Transverse colon (tissue), 4 donors: ENCODE measurements around the gene PDIK1L.

ENCODE experiments used
- EP300 ChIP-seq: sonication (generic); formaldehyde crosslinking; IDR thresholded peaks from one replicate; pipeline ENCODE4 v1.6.1; 2017; ENCODE audit warnings: antibody characterized with exemption, low read depth
- POLR2A ChIP-seq: fragments of 450-650 bp; IDR thresholded peaks from one replicate; pipeline ENCODE4 v1.6.1; 2016; ENCODE audit warnings: antibody characterized with exemption, mild to moderate bottlenecking, moderate library complexity
- POLR2AphosphoS5 ChIP-seq, 3 donors: sonication (generic); formaldehyde crosslinking; IDR thresholded peaks; one replicate each; pipeline ENCODE4 v1.6.1; 2016; ENCODE audit warnings: antibody characterized with exemption in 3 of 3
- TF ChIP-seq, protein P1 (sequence below), 5 experiments: fragments of 200-600 bp in 3 of 5; fragments of 450-650 bp in 2 of 5; sonication (generic) in 3 of 5; IDR thresholded peaks; 1 replicate in 2 of 5; 2 replicates in 3 of 5; pipeline ENCODE4 v1.5.1; 2016 to 2017; ENCODE audit warnings: antibody characterized with exemption in 5 of 5, inconsistent platforms in 3 of 5, mild to moderate bottlenecking in 2 of 5, moderate library complexity in 1 of 5

DNA sequence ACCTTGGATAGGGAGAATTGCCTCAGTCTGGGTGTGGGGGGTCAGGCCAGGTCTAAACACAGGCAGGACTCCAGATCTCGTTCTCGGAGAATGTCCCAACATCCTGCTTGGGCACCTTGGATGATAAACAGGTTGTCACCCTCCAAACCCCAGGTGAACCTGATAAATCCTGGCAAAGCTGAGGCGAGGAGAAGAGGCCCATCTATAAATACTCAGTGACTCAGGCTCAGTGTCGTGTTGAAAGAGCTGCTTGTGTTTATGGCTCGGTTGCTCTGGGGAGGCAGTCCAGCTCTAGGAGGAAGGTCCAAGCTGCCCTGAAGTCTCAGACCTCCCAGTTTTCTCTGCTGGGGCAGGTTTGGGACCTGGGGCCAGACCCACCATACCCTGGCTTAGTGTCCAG, 28.4 kb upstream of the PDIK1L start:
- TF ChIP-seq, protein P1, sequence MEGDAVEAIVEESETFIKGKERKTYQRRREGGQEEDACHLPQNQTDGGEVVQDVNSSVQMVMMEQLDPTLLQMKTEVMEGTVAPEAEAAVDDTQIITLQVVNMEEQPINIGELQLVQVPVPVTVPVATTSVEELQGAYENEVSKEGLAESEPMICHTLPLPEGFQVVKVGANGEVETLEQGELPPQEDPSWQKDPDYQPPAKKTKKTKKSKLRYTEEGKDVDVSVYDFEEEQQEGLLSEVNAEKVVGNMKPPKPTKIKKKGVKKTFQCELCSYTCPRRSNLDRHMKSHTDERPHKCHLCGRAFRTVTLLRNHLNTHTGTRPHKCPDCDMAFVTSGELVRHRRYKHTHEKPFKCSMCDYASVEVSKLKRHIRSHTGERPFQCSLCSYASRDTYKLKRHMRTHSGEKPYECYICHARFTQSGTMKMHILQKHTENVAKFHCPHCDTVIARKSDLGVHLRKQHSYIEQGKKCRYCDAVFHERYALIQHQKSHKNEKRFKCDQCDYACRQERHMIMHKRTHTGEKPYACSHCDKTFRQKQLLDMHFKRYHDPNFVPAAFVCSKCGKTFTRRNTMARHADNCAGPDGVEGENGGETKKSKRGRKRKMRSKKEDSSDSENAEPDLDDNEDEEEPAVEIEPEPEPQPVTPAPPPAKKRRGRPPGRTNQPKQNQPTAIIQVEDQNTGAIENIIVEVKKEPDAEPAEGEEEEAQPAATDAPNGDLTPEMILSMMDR (IDR thresholded peaks at IDR 0.05), result no peak
- TF ChIP-seq EP300 (no peak), POLR2A (no peak), POLR2AphosphoS5 (IDR thresholded peaks at IDR 0.05) (no peak)
